ENCODE measurements around the gene TTBK2.

Gene TTBK2

DNA sequence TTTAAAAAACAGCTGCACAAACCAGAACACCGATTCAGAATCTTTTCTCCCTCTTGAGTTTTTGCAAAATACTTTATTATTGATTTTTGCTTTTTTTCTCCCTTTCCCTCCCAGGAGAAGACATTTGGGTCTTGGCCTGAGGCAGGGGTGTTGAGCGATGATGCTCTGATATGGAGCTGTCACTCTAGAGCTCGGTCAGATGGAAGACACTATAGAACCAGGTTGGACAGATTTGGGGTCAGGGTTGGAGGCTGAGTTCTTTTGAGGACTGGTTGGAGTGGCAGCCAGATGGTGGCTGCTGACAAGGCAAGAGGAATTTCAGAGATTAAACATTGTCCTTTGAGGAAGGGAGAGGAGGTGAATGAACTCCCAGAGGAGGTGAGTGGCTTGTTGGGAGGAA, 200.5 kb downstream of the TTBK2 start:
- ChIA-PET POLR2A (no interaction called here), CTCF (no interaction called here)
- Histone ChIP-seq H3K27ac (ENCODE audit: extremely low read depth, low read depth, low read length) (no peak overlapping the region), H3K4me1 (ENCODE audit: control insufficient read depth, insufficient read depth, low read length) (no peaks in the 10 kb centered on the region), H3K9me3 (ENCODE audit: control insufficient read depth, insufficient read depth, low read depth, low read length) (no peaks in the 10 kb centered on the region), H3K36me3 (ENCODE audit: control insufficient read depth in 2 of 2, insufficient read depth in 1 of 2, low read length in 2 of 2) (peaks cover 3 to 56% of the 10 kb centered on the region in 2 experiments), H3K4me3 (ENCODE audit: low read depth, low read length) (no peak overlapping the region)
- TF ChIP-seq ZNF580 (tag by site-specific recombination; IDR thresholded peaks at IDR 0.05) (no peak), ZNF362 (tag by site-specific recombination; IDR thresholded peaks at IDR 0.05) (no peak), ZNF747 (tag by site-specific recombination; IDR thresholded peaks at IDR 0.05) (no peak), SALL2 (tag by site-specific recombination; IDR thresholded peaks at IDR 0.05; ENCODE audit: borderline replicate concordance) (no peak), ZFP3 (tag by site-specific recombination; IDR thresholded peaks at IDR 0.05; ENCODE audit: low read depth) (no peak), ZNF174 (tag by site-specific recombination; IDR thresholded peaks at IDR 0.05) (no peak), ZNF266 (tag by site-specific recombination; IDR thresholded peaks at IDR 0.05; ENCODE audit: low read depth) (no peak)

GRCh38 chr15:42719043-42719442, 201.5 kb downstream of the TTBK2 start:
- ChIA-PET POLR2A (no interaction called here), CTCF (no interaction called here)
- TF ChIP-seq, protein P1, sequence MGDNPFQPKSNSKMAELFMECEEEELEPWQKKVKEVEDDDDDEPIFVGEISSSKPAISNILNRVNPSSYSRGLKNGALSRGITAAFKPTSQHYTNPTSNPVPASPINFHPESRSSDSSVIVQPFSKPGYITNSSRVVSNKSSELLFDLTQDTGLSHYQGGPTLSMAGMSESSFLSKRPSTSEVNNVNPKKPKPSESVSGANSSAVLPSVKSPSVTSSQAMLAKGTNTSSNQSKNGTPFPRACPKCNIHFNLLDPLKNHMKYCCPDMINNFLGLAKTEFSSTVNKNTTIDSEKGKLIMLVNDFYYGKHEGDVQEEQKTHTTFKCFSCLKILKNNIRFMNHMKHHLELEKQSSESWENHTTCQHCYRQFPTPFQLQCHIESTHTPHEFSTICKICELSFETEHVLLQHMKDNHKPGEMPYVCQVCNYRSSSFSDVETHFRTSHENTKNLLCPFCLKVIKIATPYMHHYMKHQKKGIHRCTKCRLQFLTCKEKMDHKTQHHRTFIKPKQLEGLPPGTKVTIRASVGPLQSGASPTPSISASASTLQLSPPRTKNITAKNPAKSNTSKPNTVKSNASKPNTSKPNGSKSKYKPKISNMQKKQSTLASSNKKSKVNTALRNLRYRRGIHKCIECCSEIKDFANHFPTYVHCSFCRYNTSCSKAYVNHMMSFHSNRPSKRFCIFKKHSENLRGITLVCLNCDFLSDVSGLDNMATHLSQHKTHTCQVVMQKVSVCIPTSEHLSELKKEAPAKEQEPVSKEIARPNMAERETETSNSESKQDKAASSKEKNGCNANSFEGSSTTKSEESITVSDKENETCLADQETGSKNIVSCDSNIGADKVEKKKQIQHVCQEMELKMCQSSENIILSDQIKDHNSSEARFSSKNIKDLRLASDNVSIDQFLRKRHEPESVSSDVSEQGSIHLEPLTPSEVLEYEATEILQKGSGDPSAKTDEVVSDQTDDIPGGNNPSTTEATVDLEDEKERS (tag by site-specific recombination; IDR thresholded peaks at IDR 0.05), result no peak
- no peak for TF ChIP-seq ZNF548 (tag by site-specific recombination; IDR thresholded peaks at IDR 0.05)
- TF ChIP-seq, protein P2, sequence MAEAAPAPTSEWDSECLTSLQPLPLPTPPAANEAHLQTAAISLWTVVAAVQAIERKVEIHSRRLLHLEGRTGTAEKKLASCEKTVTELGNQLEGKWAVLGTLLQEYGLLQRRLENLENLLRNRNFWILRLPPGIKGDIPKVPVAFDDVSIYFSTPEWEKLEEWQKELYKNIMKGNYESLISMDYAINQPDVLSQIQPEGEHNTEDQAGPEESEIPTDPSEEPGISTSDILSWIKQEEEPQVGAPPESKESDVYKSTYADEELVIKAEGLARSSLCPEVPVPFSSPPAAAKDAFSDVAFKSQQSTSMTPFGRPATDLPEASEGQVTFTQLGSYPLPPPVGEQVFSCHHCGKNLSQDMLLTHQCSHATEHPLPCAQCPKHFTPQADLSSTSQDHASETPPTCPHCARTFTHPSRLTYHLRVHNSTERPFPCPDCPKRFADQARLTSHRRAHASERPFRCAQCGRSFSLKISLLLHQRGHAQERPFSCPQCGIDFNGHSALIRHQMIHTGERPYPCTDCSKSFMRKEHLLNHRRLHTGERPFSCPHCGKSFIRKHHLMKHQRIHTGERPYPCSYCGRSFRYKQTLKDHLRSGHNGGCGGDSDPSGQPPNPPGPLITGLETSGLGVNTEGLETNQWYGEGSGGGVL (tag by site-specific recombination; IDR thresholded peaks at IDR 0.05), result no peak
- TF ChIP-seq ZNF239 (tag by site-specific recombination; IDR thresholded peaks at IDR 0.05), result no peak
- no peak for TF ChIP-seq ZNF157 (tag by site-specific recombination; IDR thresholded peaks at IDR 0.05)
- TF ChIP-seq HOXC10 (CRISPR knock-in tag; IDR thresholded peaks at IDR 0.05), result no peak
- no peak for TF ChIP-seq PRDM4 (tag by site-specific recombination; IDR thresholded peaks at IDR 0.05)
- TF ChIP-seq ZNF596 (tag by site-specific recombination; IDR thresholded peaks at IDR 0.05), result no peak
- no peak for TF ChIP-seq KLF9 (tag by site-specific recombination; IDR thresholded peaks at IDR 0.05; ENCODE audit: low read depth)
- no peak for TF ChIP-seq ZNF776 (tag by site-specific recombination; IDR thresholded peaks at IDR 0.05; ENCODE audit: borderline replicate concordance)
- TF ChIP-seq, protein P3, sequence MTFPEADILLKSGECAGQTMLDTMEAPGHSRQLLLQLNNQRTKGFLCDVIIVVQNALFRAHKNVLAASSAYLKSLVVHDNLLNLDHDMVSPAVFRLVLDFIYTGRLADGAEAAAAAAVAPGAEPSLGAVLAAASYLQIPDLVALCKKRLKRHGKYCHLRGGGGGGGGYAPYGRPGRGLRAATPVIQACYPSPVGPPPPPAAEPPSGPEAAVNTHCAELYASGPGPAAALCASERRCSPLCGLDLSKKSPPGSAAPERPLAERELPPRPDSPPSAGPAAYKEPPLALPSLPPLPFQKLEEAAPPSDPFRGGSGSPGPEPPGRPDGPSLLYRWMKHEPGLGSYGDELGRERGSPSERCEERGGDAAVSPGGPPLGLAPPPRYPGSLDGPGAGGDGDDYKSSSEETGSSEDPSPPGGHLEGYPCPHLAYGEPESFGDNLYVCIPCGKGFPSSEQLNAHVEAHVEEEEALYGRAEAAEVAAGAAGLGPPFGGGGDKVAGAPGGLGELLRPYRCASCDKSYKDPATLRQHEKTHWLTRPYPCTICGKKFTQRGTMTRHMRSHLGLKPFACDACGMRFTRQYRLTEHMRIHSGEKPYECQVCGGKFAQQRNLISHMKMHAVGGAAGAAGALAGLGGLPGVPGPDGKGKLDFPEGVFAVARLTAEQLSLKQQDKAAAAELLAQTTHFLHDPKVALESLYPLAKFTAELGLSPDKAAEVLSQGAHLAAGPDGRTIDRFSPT (tag by site-specific recombination; IDR thresholded peaks at IDR 0.05), result no peak
- no peak for TF ChIP-seq ZFP3 (tag by site-specific recombination; IDR thresholded peaks at IDR 0.05; ENCODE audit: low read depth)
- TF ChIP-seq ZNF174 (tag by site-specific recombination; IDR thresholded peaks at IDR 0.05), result no peak
- no peak for TF ChIP-seq IKZF3 (tag by site-specific recombination; IDR thresholded peaks at IDR 0.05)
- TF ChIP-seq ZNF280C (tag by site-specific recombination; IDR thresholded peaks at IDR 0.05), result no peak
- TF ChIP-seq ZBTB8A (tag by site-specific recombination; IDR thresholded peaks at IDR 0.05), result no peak
- TF ChIP-seq ZBTB48 (tag by site-specific recombination; IDR thresholded peaks at IDR 0.05), result no peak
- no peak overlapping the region for H3K4me3 ChIP-seq (ENCODE audit: low read depth, low read length)
- H3K36me3 ChIP-seq (ENCODE audit: control insufficient read depth in 2 of 2, insufficient read depth in 1 of 2, low read length in 2 of 2), result peaks cover 3 to 46% of the 10 kb centered on the region in 2 experiments; a peak in 2 of 3 replicates
- no peaks in the 10 kb centered on the region for H3K9me3 ChIP-seq (ENCODE audit: control insufficient read depth, insufficient read depth, low read depth, low read length)
- H3K4me1 ChIP-seq (ENCODE audit: control insufficient read depth, insufficient read depth, low read length), result no peaks in the 10 kb centered on the region
- no peak overlapping the region for H3K27ac ChIP-seq (ENCODE audit: extremely low read depth, low read depth, low read length)

All from HEK293 (cell line).